ENCODE results near the gene FBXO44.
"Not testable (repeated sequence)": the region's sequence is repeated elsewhere in the genome, so short reads cannot be mapped to it uniquely, and the experiment has no call there.

FBXO44 gene

GRCh38 chr1:11654137-11654938, at the start of gene FBXO44, which contains the start of gene FBXO2:
FBXO44 (plus strand) TSS chr1:11654877; CDS start chr1:11655836, 959 bp downstream.
FBXO2 (minus strand) TSS chr1:11654429; CDS start chr1:11654340, 89 bp downstream.
- peak; percentile 20 to 51 for DNase-seq

GRCh38 chr1:11606775-11607174, 47.9 kb upstream of the FBXO44 start:
- no peak for DNase-seq

- not testable (repeated sequence) for DNase-seq
These were observed 46.0 kb upstream of the FBXO44 start for GRCh38 chr1:11608596-11609130.

GRCh38 chr1:11609378-11609777, 45.3 kb upstream of the FBXO44 start:
- DNase-seq, result not testable (repeated sequence)

- no peak for DNase-seq
These were observed 44.0 kb upstream of the FBXO44 start for GRCh38 chr1:11610629-11611180.

- DNase-seq, result no peak
These were observed 42.9 kb upstream of the FBXO44 start for GRCh38 chr1:11611638-11612327.

- DNase-seq, result no peak
These were observed 41.3 kb upstream of the FBXO44 start for GRCh38 chr1:11613347-11613746.

- no peak for DNase-seq
These were observed 39.6 kb upstream of the FBXO44 start for GRCh38 chr1:11615090-11615489.

GRCh38 chr1:11616766-11617165, 37.9 kb upstream of the FBXO44 start:
- DNase-seq, result no peak

- DNase-seq, result no peak
These were observed 37.4 kb upstream of the FBXO44 start for GRCh38 chr1:11617314-11617713.

GRCh38 chr1:11617741-11618140, 36.9 kb upstream of the FBXO44 start:
- DNase-seq, result no peak

GRCh38 chr1:11620405-11620804, 34.3 kb upstream of the FBXO44 start:
- no peak for DNase-seq

GRCh38 chr1:11620924-11621323, 33.8 kb upstream of the FBXO44 start:
- DNase-seq, result no peak

GRCh38 chr1:11622398-11622797, 32.3 kb upstream of the FBXO44 start:
- DNase-seq, result no peak

- DNase-seq, result no peak
These were observed 31.0 kb upstream of the FBXO44 start for GRCh38 chr1:11623702-11624101.

- DNase-seq, result no peak
These were observed 28.1 kb upstream of the FBXO44 start for GRCh38 chr1:11626551-11626950.

GRCh38 chr1:11628767-11629166, 25.9 kb upstream of the FBXO44 start:
- no peak for DNase-seq

- DNase-seq, result no peak
These were observed 25.3 kb upstream of the FBXO44 start for GRCh38 chr1:11629184-11630016.

- no peak for DNase-seq
These were observed 20.1 kb upstream of the FBXO44 start for GRCh38 chr1:11634365-11635192.

GRCh38 chr1:11638121-11638520, 16.6 kb upstream of the FBXO44 start:
- DNase-seq, result no peak

- DNase-seq, result no peak
These were observed 15.3 kb upstream of the FBXO44 start for GRCh38 chr1:11639372-11639771.

GRCh38 chr1:11640101-11640500, 14.6 kb upstream of the FBXO44 start:
- DNase-seq, result no peak

Data from hippocampal formation (tissue), 2 donors.